ENCODE data around the gene EXOC3L2. TPM values are rescaled to one million over a fixed set of nuclear protein-coding genes. Genes with fewer than 3 reads are reported as not detected.

Gene EXOC3L2
- total RNA-seq, 1 donor, result 0.31 TPM

- Histone ChIP-seq H3K9me3 (ENCODE audit: low read depth, low read length) (no peaks in the 10 kb centered on the region), H3K4me1 (ENCODE audit: insufficient read depth, low read length) (no peaks in the 10 kb centered on the region), H3K4me3 (ENCODE audit: low read length) (no peak overlapping the region), H3K27me3 (ENCODE audit: insufficient read depth, low read length) (no peaks in the 10 kb centered on the region)
Measured at GRCh38 chr19:45267296-45267695, 22.1 kb upstream of the EXOC3L2 start.

DNA sequence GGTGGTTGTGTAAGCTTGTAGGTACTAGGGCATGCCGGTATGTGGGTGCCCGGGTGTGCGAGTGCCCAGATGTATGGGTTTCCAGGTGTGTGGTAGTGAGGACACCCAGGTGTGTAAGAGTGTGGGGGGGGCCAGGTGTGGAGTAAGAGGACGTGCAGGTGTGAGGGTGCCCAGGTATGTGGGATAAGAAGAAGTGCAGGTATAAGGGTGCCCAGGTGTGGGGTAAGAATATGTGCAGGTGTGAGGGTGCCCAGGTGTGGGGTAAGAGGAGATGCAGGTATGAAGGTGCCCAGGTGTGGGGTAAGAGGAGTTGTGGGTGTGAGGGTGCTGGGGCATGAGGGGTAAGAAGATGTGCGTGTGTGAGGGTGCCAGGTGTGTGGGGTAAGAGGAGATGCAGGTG, 20.2 kb upstream of the EXOC3L2 start:
- no peaks in the 10 kb centered on the region for H3K9me3 ChIP-seq (ENCODE audit: low read depth, low read length)
- H3K4me3 ChIP-seq (ENCODE audit: low read length), result no peak overlapping the region
- H3K4me1 ChIP-seq (ENCODE audit: insufficient read depth, low read length), result no peaks in the 10 kb centered on the region
- no peaks in the 10 kb centered on the region for H3K27me3 ChIP-seq (ENCODE audit: insufficient read depth, low read length)

DNA sequence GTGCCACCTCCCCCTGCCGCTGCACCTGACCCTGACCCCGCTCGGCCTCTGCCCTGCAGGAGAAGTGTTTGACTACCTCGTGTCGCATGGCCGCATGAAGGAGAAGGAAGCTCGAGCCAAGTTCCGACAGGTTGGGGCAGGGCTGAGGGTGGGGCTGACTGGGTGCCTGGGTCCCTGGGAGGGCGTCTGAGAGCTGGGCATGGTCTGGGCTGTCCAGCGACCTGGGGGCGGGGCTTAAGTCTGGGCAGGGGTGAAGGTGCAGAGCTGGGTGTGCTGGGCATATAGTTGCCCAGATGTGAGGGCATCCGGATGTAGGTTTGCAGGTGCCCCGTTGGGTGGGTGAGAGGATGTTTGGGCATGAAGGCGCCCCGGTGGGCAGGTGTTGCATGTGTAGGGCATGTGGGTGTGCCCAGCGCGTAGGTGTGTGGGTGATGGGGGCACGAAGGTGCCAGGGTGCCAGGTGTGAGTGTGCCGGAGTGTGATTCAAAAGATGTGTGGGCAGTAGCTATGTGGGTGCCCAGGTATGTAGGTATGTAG, 19.6 kb upstream of the EXOC3L2 start:
- no peaks in the 10 kb centered on the region for H3K9me3 ChIP-seq (ENCODE audit: low read depth, low read length)
- no peak overlapping the region for H3K4me3 ChIP-seq (ENCODE audit: low read length)
- H3K4me1 ChIP-seq (ENCODE audit: insufficient read depth, low read length), result no peaks in the 10 kb centered on the region
- no peaks in the 10 kb centered on the region for H3K27me3 ChIP-seq (ENCODE audit: insufficient read depth, low read length)

- Histone ChIP-seq H3K4me1 (ENCODE audit: insufficient read depth, low read length) (no peaks in the 10 kb centered on the region), H3K9me3 (ENCODE audit: low read depth, low read length) (no peaks in the 10 kb centered on the region), H3K4me3 (ENCODE audit: low read length) (no peak overlapping the region), H3K27me3 (ENCODE audit: insufficient read depth, low read length) (no peaks in the 10 kb centered on the region)
Measured at GRCh38 chr19:45263013-45263412, 17.8 kb upstream of the EXOC3L2 start.

GRCh38 chr19:45262570-45262969, 17.4 kb upstream of the EXOC3L2 start:
- H3K27me3 ChIP-seq (ENCODE audit: insufficient read depth, low read length), result no peaks in the 10 kb centered on the region
- no peaks in the 10 kb centered on the region for H3K9me3 ChIP-seq (ENCODE audit: low read depth, low read length)
- H3K4me1 ChIP-seq (ENCODE audit: insufficient read depth, low read length), result no peaks in the 10 kb centered on the region
- no peak overlapping the region for H3K4me3 ChIP-seq (ENCODE audit: low read length)

DNA sequence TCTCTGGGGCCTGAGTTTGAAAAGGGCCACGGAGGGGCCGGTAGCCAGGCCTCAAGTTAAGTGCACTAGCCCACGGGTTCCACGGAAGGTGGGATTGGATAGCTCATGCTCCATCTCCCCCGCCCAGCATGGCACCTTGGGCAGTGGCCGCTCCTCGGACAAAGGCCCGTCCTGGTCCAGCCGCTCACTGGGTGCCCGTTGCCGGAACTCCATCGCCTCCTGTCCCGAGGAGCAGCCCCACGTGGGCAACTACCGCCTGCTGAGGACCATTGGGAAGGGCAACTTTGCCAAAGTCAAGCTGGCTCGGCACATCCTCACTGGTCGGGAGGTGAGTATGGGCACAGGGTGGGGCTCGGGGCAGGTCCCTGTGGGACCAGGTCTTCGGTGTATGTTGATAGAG, 13.7 kb upstream of the EXOC3L2 start:
- no peaks in the 10 kb centered on the region for H3K9me3 ChIP-seq (ENCODE audit: low read depth, low read length)
- no peak overlapping the region for H3K4me3 ChIP-seq (ENCODE audit: low read length)
- no peaks in the 10 kb centered on the region for H3K27me3 ChIP-seq (ENCODE audit: insufficient read depth, low read length)
- H3K4me1 ChIP-seq (ENCODE audit: insufficient read depth, low read length), result peaks cover 6% of the 10 kb centered on the region

GRCh38 chr19:45256836-45257235, 11.6 kb upstream of the EXOC3L2 start:
- H3K4me3 ChIP-seq (ENCODE audit: low read length), result no peak overlapping the region
- H3K9me3 ChIP-seq (ENCODE audit: low read depth, low read length), result no peaks in the 10 kb centered on the region
- peaks cover 26% of the 10 kb centered on the region for H3K4me1 ChIP-seq (ENCODE audit: insufficient read depth, low read length)
- no peaks in the 10 kb centered on the region for H3K27me3 ChIP-seq (ENCODE audit: insufficient read depth, low read length)

- no peaks in the 10 kb centered on the region for H3K9me3 ChIP-seq (ENCODE audit: low read depth, low read length)
- no peak overlapping the region for H3K4me3 ChIP-seq (ENCODE audit: low read length)
- H3K27me3 ChIP-seq (ENCODE audit: insufficient read depth, low read length), result no peaks in the 10 kb centered on the region
- H3K4me1 ChIP-seq (ENCODE audit: insufficient read depth, low read length), result peaks cover 28% of the 10 kb centered on the region
Measured at GRCh38 chr19:45255611-45256157, 10.5 kb upstream of the EXOC3L2 start.

DNA sequence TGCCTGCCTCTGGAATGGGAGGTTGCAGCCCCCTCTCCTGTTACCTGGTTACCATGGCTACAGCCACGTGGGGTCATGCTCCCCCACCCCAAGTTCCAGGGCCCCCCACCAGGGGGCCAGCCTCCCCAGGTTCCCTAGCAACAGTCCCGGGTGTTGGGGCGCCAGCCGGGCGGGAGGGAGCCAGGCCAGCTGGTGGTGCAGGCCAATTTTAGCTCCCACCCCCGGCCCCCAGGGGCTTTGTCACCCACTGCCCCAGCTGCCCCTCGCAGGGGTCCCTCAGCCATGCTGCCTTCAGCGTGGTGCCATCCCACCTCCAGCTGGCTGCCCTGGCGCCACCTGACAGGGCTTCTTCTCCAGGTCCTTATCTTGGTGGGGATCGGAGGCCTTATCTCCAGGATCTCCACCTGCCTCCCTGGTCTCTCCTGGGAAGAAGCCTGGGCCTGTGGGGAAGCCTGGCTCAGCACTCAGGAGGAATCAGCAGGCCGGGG, 8.9 kb upstream of the EXOC3L2 start:
- no peak overlapping the region for H3K4me3 ChIP-seq (ENCODE audit: low read length)
- peaks cover 33% of the 10 kb centered on the region for H3K4me1 ChIP-seq (ENCODE audit: insufficient read depth, low read length)
- H3K9me3 ChIP-seq (ENCODE audit: low read depth, low read length), result no peaks in the 10 kb centered on the region
- H3K27me3 ChIP-seq (ENCODE audit: insufficient read depth, low read length), result no peaks in the 10 kb centered on the region

- no peaks in the 10 kb centered on the region for H3K27me3 ChIP-seq (ENCODE audit: insufficient read depth, low read length)
- no peaks in the 10 kb centered on the region for H3K9me3 ChIP-seq (ENCODE audit: low read depth, low read length)
- no peak overlapping the region for H3K4me3 ChIP-seq (ENCODE audit: low read length)
- peaks cover 38% of the 10 kb centered on the region for H3K4me1 ChIP-seq (ENCODE audit: insufficient read depth, low read length)
Measured at GRCh38 chr19:45253396-45254027, 8.3 kb upstream of the EXOC3L2 start.

- peak overlapping the region; percentile 52 for H3K4me3 ChIP-seq (ENCODE audit: low read length)
Measured at GRCh38 chr19:45251452-45252354, 6.5 kb upstream of the EXOC3L2 start.

GRCh38 chr19:45250832-45251451, 5.7 kb upstream of the EXOC3L2 start, which contains the start of gene MARK4:
Gene MARK4 (plus strand): TSS chr19:45251271. CDS start chr19:45251589, 318 bp downstream.
- Histone ChIP-seq H3K9me3 (ENCODE audit: low read depth, low read length) (no peaks in the 10 kb centered on the region), H3K27me3 (ENCODE audit: insufficient read depth, low read length) (no peaks in the 10 kb centered on the region), H3K4me3 (ENCODE audit: low read length) (peak within 1 kb of the TSS; percentile 52), H3K4me1 (ENCODE audit: insufficient read depth, low read length) (peaks cover 43% of the 10 kb centered on the region)

More at GRCh38 chr19:45251452-45252354, 6.5 kb upstream of the EXOC3L2 start:
- no peaks in the 10 kb centered on the region for H3K27me3 ChIP-seq (ENCODE audit: insufficient read depth, low read length)
- no peaks in the 10 kb centered on the region for H3K9me3 ChIP-seq (ENCODE audit: low read depth, low read length)
- H3K4me1 ChIP-seq (ENCODE audit: insufficient read depth, low read length), result peaks cover 43% of the 10 kb centered on the region

DNA sequence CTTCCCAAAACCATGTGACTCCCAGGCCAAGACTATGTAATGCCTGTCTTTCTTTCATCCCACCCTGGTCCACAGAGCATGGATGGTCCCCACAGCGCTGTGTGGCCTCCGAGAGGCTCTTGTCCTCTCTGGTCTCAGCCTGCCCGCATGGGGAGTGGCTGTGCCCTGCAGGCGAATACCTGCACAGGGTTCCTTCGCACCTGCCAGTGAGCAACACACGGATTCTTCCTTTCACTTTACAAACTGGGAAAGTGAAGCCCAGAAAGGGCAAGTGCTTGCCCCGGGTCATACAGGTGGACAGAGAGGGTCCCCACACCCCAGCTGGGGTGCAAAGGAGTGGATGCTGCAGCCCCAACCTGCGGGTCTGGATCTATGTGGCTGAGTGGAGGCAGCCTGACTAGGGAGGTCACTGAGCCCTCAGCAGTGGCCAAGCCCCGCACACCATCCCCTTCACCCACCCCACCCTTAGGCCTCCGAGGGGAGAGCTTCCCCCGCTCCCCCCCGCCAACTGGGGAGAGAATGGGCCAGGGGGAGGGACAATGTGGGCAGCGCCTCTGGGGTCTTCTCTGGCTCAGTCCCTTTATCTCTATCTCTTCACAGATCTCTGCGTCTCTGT, 5.1 kb upstream of the EXOC3L2 start:
- no peaks in the 10 kb centered on the region for H3K27me3 ChIP-seq (ENCODE audit: insufficient read depth, low read length)
- no peaks in the 10 kb centered on the region for H3K9me3 ChIP-seq (ENCODE audit: low read depth, low read length)
- H3K4me1 ChIP-seq (ENCODE audit: insufficient read depth, low read length), result peaks cover 43% of the 10 kb centered on the region
- peak overlapping the region; percentile 40 for H3K4me3 ChIP-seq (ENCODE audit: low read length)

DNA sequence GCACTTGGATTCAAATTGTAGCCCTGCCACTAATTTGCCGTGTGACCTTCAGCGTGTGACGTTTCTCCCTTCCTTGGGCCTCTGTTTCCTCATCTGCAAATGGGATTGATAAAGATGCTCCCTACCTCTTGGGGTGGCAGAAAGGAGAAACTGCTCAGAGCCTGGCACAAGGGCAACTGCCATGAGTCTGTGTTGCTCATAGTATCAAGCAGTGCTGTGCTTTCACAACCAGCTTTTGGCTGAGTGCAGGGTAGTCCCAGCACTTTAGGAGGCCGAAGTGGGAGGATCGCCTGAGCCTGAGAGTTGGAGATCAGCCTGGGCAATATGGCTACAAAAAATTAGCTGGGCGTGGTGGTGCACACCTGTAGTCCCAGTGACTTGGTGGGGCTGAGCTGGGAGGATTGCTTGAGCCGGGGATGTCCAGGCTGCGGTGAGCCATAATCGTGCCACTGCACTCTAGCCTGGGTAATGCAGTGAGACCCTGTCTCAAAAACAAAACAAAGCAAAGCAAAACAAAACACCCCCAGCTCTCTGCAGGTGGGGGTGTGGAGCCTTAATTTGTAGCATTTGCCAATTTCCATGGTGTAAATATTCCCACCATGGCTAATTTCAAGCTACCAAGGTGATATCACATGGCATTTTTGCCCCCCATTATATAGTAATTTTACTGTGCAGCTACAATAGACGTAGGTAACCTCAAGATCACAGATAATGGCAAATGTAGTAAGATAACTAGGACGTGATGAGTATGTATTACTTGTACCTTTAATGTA, 4.2 kb upstream of the EXOC3L2 start:
- H3K4me3 ChIP-seq (ENCODE audit: low read length), result no peak overlapping the region
- no peaks in the 10 kb centered on the region for H3K9me3 ChIP-seq (ENCODE audit: low read depth, low read length)
- H3K4me1 ChIP-seq (ENCODE audit: insufficient read depth, low read length), result peaks cover 42% of the 10 kb centered on the region
- no peaks in the 10 kb centered on the region for H3K27me3 ChIP-seq (ENCODE audit: insufficient read depth, low read length)

Measured in mononuclear cell (primary cell).